Panc1 (cell line): ENCODE data around the gene VPS35L.

Experiments
- CTCF ChIP-seq: fragments of 450-650 bp; IDR thresholded peaks from 2 replicates; pipeline ENCODE4 v1.5.1; 2017; ENCODE audit warnings: mild to moderate bottlenecking
- POLR2AphosphoS5 ChIP-seq: IDR thresholded peaks from 2 replicates; pipeline ENCODE4 v1.6.1; 2012; ENCODE audit warnings: mild to moderate bottlenecking, low read depth, low read length, moderate library complexity
- SIN3A ChIP-seq: IDR thresholded peaks from 2 replicates; pipeline ENCODE4 v1.6.1; 2012; ENCODE audit warnings: low read depth, mild to moderate bottlenecking, low read length, moderate library complexity, borderline replicate concordance; ENCODE audit not compliant: insufficient read depth
- TCF7L2 ChIP-seq: IDR thresholded peaks from 2 replicates; pipeline ENCODE4 v1.6.1; 2011; ENCODE audit warnings: mild to moderate bottlenecking, low read depth, low read length, inconsistent platforms

GRCh38 chr16:19710191-19710908 is 154.8 kb downstream of the VPS35L start:
- TF ChIP-seq SIN3A: no peak
- no peak for TF ChIP-seq CTCF
- TF ChIP-seq TCF7L2: no peak
- no peak for TF ChIP-seq POLR2AphosphoS5
